B cell (primary cell): ENCODE data around the gene PFDN6. TPM values are rescaled to one million over a fixed set of nuclear protein-coding genes. Genes with fewer than 3 reads are reported as not detected.

Experiments used
- ATAC-seq: fragments of 200-7000 bp; cut with Tn5 transposase; one replicate; pipeline ENCODE4 v1.10.0; 2021; ENCODE audit warnings: low read depth, mild to moderate bottlenecking, moderate number of reproducible peaks, moderate library complexity
- CTCF ChIA-PET: fragments of 350-600 bp; sonication (Branson Sonifier 250); formaldehyde crosslinking; loops from one replicate; lab custom pipeline; 2021; ENCODE audit warnings: antibody characterized with exemption, inconsistent platforms; lab: Charles Lee
- POLR2A ChIA-PET: fragments of 350-600 bp; sonication (Branson Sonifier 250); formaldehyde crosslinking; loops from one replicate; lab custom pipeline; 2021; ENCODE audit warnings: antibody characterized with exemption; lab: Charles Lee
- DNase-seq: peaks from one replicate; pipeline ENCODE4 v3.0.0; 2013
- H2AFZ ChIP-seq: 2 replicates; pipeline ENCODE4 v1.6.1; 2012; ENCODE audit warnings: mild to moderate bottlenecking, low read depth, low read length; ENCODE audit not compliant: insufficient read depth, poor library complexity, severe bottlenecking
- H3K27ac ChIP-seq, 2 donors: 1 replicate in 1 of 2; 2 replicates in 1 of 2; pipeline ENCODE4 v1.5.1; 2012 to 2013; ENCODE audit warnings: low read length in 2 of 2, mild to moderate bottlenecking in 2 of 2, moderate library complexity in 1 of 2
- H3K27me3 ChIP-seq, 4 experiments: fragments of 200-600 bp in 1 of 4; sonication (generic) in 1 of 4; replicated peaks in 1 of 4; 1 replicate in 2 of 4; 2 replicates in 2 of 4; pipeline versions ENCODE4 v1.6.1 to v1.7.0; 2013 to 2016; ENCODE audit warnings: low read length in 3 of 4, mild to moderate bottlenecking in 2 of 4, mixed read lengths in 1 of 4, moderate library complexity in 1 of 4; ENCODE audit not compliant: insufficient read depth in 4 of 4, control insufficient read depth in 3 of 4; ENCODE audit errors: control extremely low read depth in 1 of 4
- H3K36me3 ChIP-seq, 2 experiments: replicated peaks in 1 of 2; 1 replicate in 1 of 2; 2 replicates in 1 of 2; pipeline versions ENCODE4 v1.6.1 to v1.7.1; 2013; ENCODE audit warnings: low read length in 1 of 2; ENCODE audit not compliant: insufficient read depth in 2 of 2, control insufficient read depth in 1 of 2; ENCODE audit errors: control extremely low read depth in 1 of 2, extremely low read depth in 1 of 2
- H3K4me1 ChIP-seq, 2 donors: fragments of 200-600 bp in 1 of 2; sonication (generic) in 1 of 2; 1 replicate in 1 of 2; 2 replicates in 1 of 2; pipeline versions ENCODE4 v1.5.1 to v1.6.1; 2013 to 2017; ENCODE audit warnings: low read length in 2 of 2; ENCODE audit not compliant: control insufficient read depth in 2 of 2, insufficient read depth in 2 of 2
- H3K4me2 ChIP-seq: replicated peaks from 2 replicates; pipeline ENCODE3; 2012; ENCODE audit warnings: mild to moderate bottlenecking, low read depth, low read length; ENCODE audit not compliant: poor library complexity, severe bottlenecking
- H3K4me3 ChIP-seq, 5 experiments: fragments of 200-600 bp in 1 of 5; sonication (generic) in 1 of 5; 1 replicate in 3 of 5; 2 replicates in 2 of 5; pipeline versions ENCODE4 v1.5.1 to v1.7.0; 2011 to 2016; ENCODE audit warnings: low read length in 4 of 5, mild to moderate bottlenecking in 4 of 5, low read depth in 2 of 5, control low read depth in 1 of 5, moderate library complexity in 1 of 5; ENCODE audit not compliant: insufficient read depth in 1 of 5; ENCODE audit errors: control extremely low read depth in 1 of 5, extremely low read depth in 1 of 5
- H3K79me2 ChIP-seq: fragments of 200-600 bp; sonication (generic); one replicate; pipeline ENCODE4 v1.6.0; 2016; ENCODE audit warnings: low read length; ENCODE audit not compliant: control insufficient read depth, insufficient read depth
- H3K9ac ChIP-seq: fragments of 200-600 bp; sonication (generic); 2 replicates; pipeline ENCODE4 v1.6.1; 2017; ENCODE audit warnings: mild to moderate bottlenecking, low read length, moderate library complexity
- H3K9me3 ChIP-seq, 3 donors: one replicate each; pipeline versions ENCODE4 v1.6.1 to v1.7.1; 2013; ENCODE audit warnings: low read length in 2 of 3; ENCODE audit not compliant: control insufficient read depth in 2 of 3, insufficient read depth in 1 of 3; ENCODE audit errors: control extremely low read depth in 1 of 3
- H4K20me1 ChIP-seq: 2 replicates; pipeline ENCODE4 v1.6.0; 2012; ENCODE audit warnings: mild to moderate bottlenecking, low read length; ENCODE audit not compliant: insufficient read depth, control insufficient read depth, poor library complexity, severe bottlenecking
- H3K27ac Mint-ChIP-seq: one replicate; pipeline ENCODE4 v1.8.0; 2021; ENCODE audit warnings: mixed read lengths
- H3K27me3 Mint-ChIP-seq: one replicate; pipeline ENCODE4 v1.8.0; 2021; ENCODE audit warnings: mixed read lengths
- H3K4me1 Mint-ChIP-seq: one replicate; pipeline ENCODE4 v1.8.0; 2021; ENCODE audit warnings: mixed read lengths
- H3K4me3 Mint-ChIP-seq: one replicate; pipeline ENCODE4 v1.8.0; 2021; ENCODE audit warnings: mixed read lengths
- H3K9me3 Mint-ChIP-seq: one replicate; pipeline ENCODE4 v1.8.0; 2022; ENCODE audit warnings: mixed read lengths; ENCODE audit not compliant: insufficient read depth
- EZH2 ChIP-seq: IDR thresholded peaks from 2 replicates; pipeline ENCODE4 v1.6.1; 2012; ENCODE audit warnings: borderline replicate concordance, low read depth, mild to moderate bottlenecking, moderate library complexity, low read length; ENCODE audit not compliant: insufficient read depth, poor library complexity, severe bottlenecking
- WGBS: methylation state at CpG from one replicate; pipeline ENCODE4 v1.1.5; 2013; ENCODE audit warnings: missing lambda C conversion rate; ENCODE audit not compliant: insufficient coverage; 5-methylcytosine and 5-hydroxymethylcytosine counted together
- intact Hi-C: fragments of 100-400 bp; cut with micrococcal nuclease; formaldehyde crosslinking; loops from one replicate; pipeline ENCODE4 v1.10.0; 2022
- polyA plus RNA-seq: library from polyadenylated mRNA; depleted of rRNA; stranded (reverse); fragments of >200 nt; gene quantifications from 2 replicates; pipeline ENCODE4 v1.2.3, GENCODE V29; 2012
- total RNA-seq, 2 donors: library from RNA; stranded (reverse); fragments of 120-200 nt in 1 of 2; gene quantifications; 1 replicate in 1 of 2; 2 replicates in 1 of 2; pipeline versions ENCODE4 v1.2.3 to v1.2.4, GENCODE V29; 2013 to 2022
- TF ChIP-seq, protein P1 (sequence below): fragments of 200-600 bp; IDR thresholded peaks from one replicate; pipeline ENCODE4 v1.8.0; 2022; ENCODE audit warnings: antibody characterized with exemption, mild to moderate bottlenecking

PFDN6 gene
- total and polyA plus RNA-seq, 2 donors (not counting 1 experiment from before 2014, with no cell fraction given): 33.2 to 51.1 TPM

DNA sequence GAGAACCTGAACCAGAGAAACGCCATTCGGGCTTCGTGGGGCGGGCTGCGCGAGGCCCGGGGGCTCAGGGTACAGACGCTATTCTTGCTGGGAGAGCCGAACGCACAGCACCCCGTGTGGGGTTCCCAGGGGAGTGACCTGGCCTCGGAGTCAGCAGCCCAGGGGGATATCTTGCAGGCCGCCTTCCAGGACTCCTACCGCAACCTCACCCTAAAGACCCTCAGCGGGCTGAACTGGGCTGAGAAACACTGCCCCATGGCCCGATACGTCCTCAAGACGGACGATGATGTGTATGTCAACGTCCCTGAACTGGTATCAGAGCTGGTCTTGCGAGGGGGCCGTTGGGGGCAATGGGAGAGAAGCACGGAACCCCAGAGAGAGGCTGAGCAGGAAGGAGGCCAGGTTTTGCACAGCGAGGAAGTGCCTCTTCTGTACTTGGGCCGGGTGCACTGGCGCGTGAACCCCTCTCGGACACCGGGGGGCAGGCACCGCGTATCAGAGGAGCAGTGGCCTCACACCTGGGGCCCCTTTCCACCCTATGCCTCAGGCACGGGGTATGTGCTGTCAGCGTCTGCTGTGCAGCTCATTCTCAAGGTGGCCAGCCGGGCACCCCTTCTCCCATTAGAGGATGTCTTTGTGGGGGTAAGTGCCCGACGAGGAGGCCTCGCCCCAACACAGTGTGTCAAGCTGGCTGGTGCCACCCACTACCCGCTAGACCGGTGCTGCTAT lies 11.6 kb upstream of the PFDN6 start:
- TF ChIP-seq, protein P1, sequence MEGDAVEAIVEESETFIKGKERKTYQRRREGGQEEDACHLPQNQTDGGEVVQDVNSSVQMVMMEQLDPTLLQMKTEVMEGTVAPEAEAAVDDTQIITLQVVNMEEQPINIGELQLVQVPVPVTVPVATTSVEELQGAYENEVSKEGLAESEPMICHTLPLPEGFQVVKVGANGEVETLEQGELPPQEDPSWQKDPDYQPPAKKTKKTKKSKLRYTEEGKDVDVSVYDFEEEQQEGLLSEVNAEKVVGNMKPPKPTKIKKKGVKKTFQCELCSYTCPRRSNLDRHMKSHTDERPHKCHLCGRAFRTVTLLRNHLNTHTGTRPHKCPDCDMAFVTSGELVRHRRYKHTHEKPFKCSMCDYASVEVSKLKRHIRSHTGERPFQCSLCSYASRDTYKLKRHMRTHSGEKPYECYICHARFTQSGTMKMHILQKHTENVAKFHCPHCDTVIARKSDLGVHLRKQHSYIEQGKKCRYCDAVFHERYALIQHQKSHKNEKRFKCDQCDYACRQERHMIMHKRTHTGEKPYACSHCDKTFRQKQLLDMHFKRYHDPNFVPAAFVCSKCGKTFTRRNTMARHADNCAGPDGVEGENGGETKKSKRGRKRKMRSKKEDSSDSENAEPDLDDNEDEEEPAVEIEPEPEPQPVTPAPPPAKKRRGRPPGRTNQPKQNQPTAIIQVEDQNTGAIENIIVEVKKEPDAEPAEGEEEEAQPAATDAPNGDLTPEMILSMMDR: no peak
- TF ChIP-seq EZH2: no peak
- peaks cover 63% of the 10 kb centered on the region for H3K4me1 Mint-ChIP-seq
- Histone ChIP-seq H2AFZ (peak overlapping the region; percentile 90), H3K4me1 (peaks cover 47 to 61% of the 10 kb centered on the region in 2 donors), H3K9me3 (no peaks in the 10 kb centered on the region), H3K79me2 (peaks cover 30% of the 10 kb centered on the region), H3K9ac (peak overlapping the region; percentile 91), H3K36me3 (peaks cover 5 to 62% of the 10 kb centered on the region in 2 experiments), H4K20me1 (peaks cover 56% of the 10 kb centered on the region), H3K27ac (peak overlapping the region; percentile 80 to 87), H3K27me3 (no peaks in the 10 kb centered on the region), H3K4me2 (peak overlapping the region; percentile 95), H3K4me3 (peak overlapping the region; percentile 4 to 86 (median 78))
- intact Hi-C loops: loop anchor here (1.0 kb wide), 3 partner anchors 11 to 67 kb away; partner anchors contain the start of genes PFDN6 and WDR46
- peak; percentile 9 for ATAC-seq
- POLR2A ChIA-PET: interaction anchor here (0.6 to 5.1 kb wide), 15 partner anchors 11 to 163 kb away, joined by 3 to 39 read pairs (median 7); partner anchors contain the start of genes KIFC1, PFDN6, RGL2 and RING1
- no peaks in the 10 kb centered on the region for H3K9me3 Mint-ChIP-seq
- H3K4me3 Mint-ChIP-seq: peak overlapping the region; percentile 92
- peak; percentile 65 for DNase-seq
- H3K27me3 Mint-ChIP-seq: no peaks in the 10 kb centered on the region
- H3K27ac Mint-ChIP-seq: peak overlapping the region; percentile 98
- CTCF ChIA-PET: interaction anchor here (0.9 to 3.9 kb wide), 19 partner anchors 9 to 330 kb away, joined by 3 to 41 read pairs (median 5); partner anchors contain the start of genes PFDN6, RGL2, TAPBP and WDR46
- WGBS: 29% methylated on average over 34 of the region's 39 CpGs

DNA sequence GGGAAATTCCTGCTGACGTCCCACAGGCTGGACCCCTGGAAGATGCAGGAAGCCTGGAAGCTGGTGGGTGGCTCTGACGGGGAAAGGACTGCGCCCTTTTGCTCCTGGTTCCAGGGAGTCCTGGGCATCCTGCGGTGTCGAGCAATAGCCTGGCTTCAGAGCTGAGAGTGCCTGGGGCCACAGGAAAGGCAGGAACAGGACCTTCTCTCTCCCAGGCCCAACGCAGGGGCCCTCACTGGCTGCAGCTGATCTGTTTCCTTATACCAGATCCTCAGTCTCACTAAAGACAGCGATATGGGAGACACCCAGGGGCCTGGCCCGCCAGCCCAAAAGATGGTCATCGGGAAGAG lies 11.0 kb upstream of the PFDN6 start:
- peaks cover 42 to 56% of the 10 kb centered on the region in 2 donors for H3K4me1 ChIP-seq
- TF ChIP-seq, protein P1: no peak
- no peak for TF ChIP-seq EZH2

More for the DNA sequence above, 11.0 kb upstream of the PFDN6 start:
- peaks cover 52% of the 10 kb centered on the region for H4K20me1 ChIP-seq
- H3K27ac Mint-ChIP-seq: peak overlapping the region; percentile 98
- no peaks in the 10 kb centered on the region for H3K27me3 Mint-ChIP-seq
- peak overlapping the region; percentile 92 for H3K4me3 Mint-ChIP-seq
- no peaks in the 10 kb centered on the region for H3K9me3 ChIP-seq
- no peak overlapping the region for H2AFZ ChIP-seq
- CTCF ChIA-PET: interaction anchor here (1.5 to 3.9 kb wide), 9 partner anchors 8 to 148 kb away, joined by 3 to 41 read pairs (median 14); partner anchors contain the start of genes PFDN6, RGL2 and WDR46
- intact Hi-C loops: no loop called here
- H3K36me3 ChIP-seq: peaks cover 5 to 60% of the 10 kb centered on the region in 2 experiments
- ATAC-seq: no peak
- peak overlapping the region; percentile 91 for H3K9ac ChIP-seq
- peak overlapping the region in 1 of 5 experiments; percentile 86 for H3K4me3 ChIP-seq
- H3K27me3 ChIP-seq: no peaks in the 10 kb centered on the region
- POLR2A ChIA-PET: interaction anchor here (1.7 to 5.1 kb wide), 6 partner anchors 10 to 43 kb away, joined by 7 to 39 read pairs (median 13); partner anchors contain the start of genes PFDN6, RGL2, WDR46 and ZBTB22
- no peaks in the 10 kb centered on the region for H3K9me3 Mint-ChIP-seq
- H3K79me2 ChIP-seq: peaks cover 25% of the 10 kb centered on the region
- DNase-seq: no peak
- H3K4me1 Mint-ChIP-seq: peaks cover 57% of the 10 kb centered on the region
- peak overlapping the region; percentile 95 for H3K4me2 ChIP-seq
- H3K27ac ChIP-seq: peak overlapping the region; percentile 80 to 87
- WGBS: 86% methylated on average over 8 of the region's 9 CpGs
